H1 (cell line): ENCODE data around the gene ZXDA.

Experiments used
- CHD2 ChIP-seq: IDR thresholded peaks from 2 replicates; pipeline ENCODE4 v1.6.1; 2012; ENCODE audit warnings: low read length, improper control_type of control experiment
- EZH2 ChIP-seq: fragments of 200-600 bp; sonication (generic); IDR thresholded peaks from 2 replicates; pipeline ENCODE4 v1.7.1; 2012; ENCODE audit warnings: low read depth, mild to moderate bottlenecking, moderate library complexity, low read length, inconsistent platforms; ENCODE audit not compliant: severe bottlenecking
- GABPA ChIP-seq: IDR thresholded peaks from 2 replicates; pipeline ENCODE4 v1.6.1; 2011; ENCODE audit warnings: mild to moderate bottlenecking, low read length, moderate library complexity, borderline replicate concordance; ENCODE audit not compliant: insufficient read depth
- HDAC2 ChIP-seq, 2 experiments: fragments of 300-600 bp in 1 of 2; sonication (generic) in 1 of 2; IDR thresholded peaks; 2 replicates each; pipeline ENCODE4 v1.6.1; 2011 to 2012; ENCODE audit warnings: low read depth in 2 of 2, low read length in 2 of 2, mild to moderate bottlenecking in 2 of 2, moderate library complexity in 2 of 2, borderline replicate concordance in 1 of 2, inconsistent platforms in 1 of 2
- JUN ChIP-seq: IDR thresholded peaks from 2 replicates; pipeline ENCODE4 v1.6.1; 2011; ENCODE audit warnings: low read depth, mild to moderate bottlenecking, improper control_type of control experiment, low read length
- KDM1A ChIP-seq: fragments of 200-600, 300-600 bp; sonication (generic); IDR thresholded peaks from 2 replicates; pipeline ENCODE4 v1.7.1; 2016; ENCODE audit warnings: mild to moderate bottlenecking, low read length, borderline replicate concordance
- POLR2A ChIP-seq, 2 experiments: IDR thresholded peaks; 1 replicate in 1 of 2; 2 replicates in 1 of 2; pipeline ENCODE4 v1.6.1; 2011; ENCODE audit warnings: low read depth in 2 of 2, low read length in 2 of 2, mild to moderate bottlenecking in 2 of 2; ENCODE audit errors: control extremely low read depth in 1 of 2
- RXRA ChIP-seq: IDR thresholded peaks from 2 replicates; pipeline ENCODE4 v1.6.1; 2011; ENCODE audit warnings: low read depth, mild to moderate bottlenecking, low read length, moderate library complexity; ENCODE audit not compliant: insufficient read depth
- SP1 ChIP-seq: IDR thresholded peaks from 2 replicates; pipeline ENCODE4 v1.6.1; 2011; ENCODE audit warnings: low read depth, low read length
- TAF1 ChIP-seq: IDR thresholded peaks from 2 replicates; pipeline ENCODE4 v1.6.1; 2011; ENCODE audit warnings: mild to moderate bottlenecking, low read depth, low read length
- ZNF274 ChIP-seq: IDR thresholded peaks from 2 replicates; pipeline ENCODE4 v1.7.0; 2012; ENCODE audit warnings: low read length, borderline replicate concordance; ENCODE audit errors: extremely low read depth
- TF ChIP-seq, protein P1 (sequence below): IDR thresholded peaks from 2 replicates; pipeline ENCODE4 v1.6.1; 2012; ENCODE audit warnings: inconsistent platforms
- TF ChIP-seq, protein P2 (sequence below), 3 experiments: IDR thresholded peaks; 1 replicate in 2 of 3; 2 replicates in 1 of 3; pipeline versions ENCODE4 v1.5.1 to v1.6.1; 2011; ENCODE audit warnings: low read length in 3 of 3, mild to moderate bottlenecking in 3 of 3, inconsistent platforms in 2 of 3, low read depth in 1 of 3, moderate library complexity in 1 of 3; ENCODE audit not compliant: insufficient read depth in 1 of 3; ENCODE audit errors: control extremely low read depth in 1 of 3

DNA sequence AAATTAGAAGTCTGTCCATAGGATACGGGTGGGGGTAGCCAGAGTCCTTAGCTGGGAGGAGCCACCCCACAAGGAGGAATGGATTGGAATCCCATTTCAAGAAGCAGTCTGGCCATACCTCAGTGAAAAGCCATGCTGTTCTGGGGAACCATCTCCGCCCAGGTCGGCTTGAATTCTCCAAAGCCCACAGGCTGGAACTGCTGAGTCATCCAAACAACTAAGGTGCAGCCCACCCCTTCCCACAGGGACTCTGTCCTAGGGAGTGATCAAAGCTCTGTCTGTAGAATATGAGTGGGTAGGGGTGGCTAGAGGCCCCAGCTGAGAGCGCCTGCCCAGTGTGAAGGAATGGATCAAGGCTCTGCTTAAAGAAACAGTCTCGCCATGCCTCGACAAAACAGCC lies 38.8 kb downstream of the ZXDA start:
- no peak for TF ChIP-seq HDAC2 (IDR thresholded peaks at IDR 0.05; ENCODE audit: borderline replicate concordance in 1 of 2, low read depth in 2 of 2, low read length in 2 of 2)
- TF ChIP-seq, protein P1, sequence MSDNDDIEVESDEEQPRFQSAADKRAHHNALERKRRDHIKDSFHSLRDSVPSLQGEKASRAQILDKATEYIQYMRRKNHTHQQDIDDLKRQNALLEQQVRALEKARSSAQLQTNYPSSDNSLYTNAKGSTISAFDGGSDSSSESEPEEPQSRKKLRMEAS = no peak
- TF ChIP-seq GABPA = no peak
- TF ChIP-seq, protein P2, sequence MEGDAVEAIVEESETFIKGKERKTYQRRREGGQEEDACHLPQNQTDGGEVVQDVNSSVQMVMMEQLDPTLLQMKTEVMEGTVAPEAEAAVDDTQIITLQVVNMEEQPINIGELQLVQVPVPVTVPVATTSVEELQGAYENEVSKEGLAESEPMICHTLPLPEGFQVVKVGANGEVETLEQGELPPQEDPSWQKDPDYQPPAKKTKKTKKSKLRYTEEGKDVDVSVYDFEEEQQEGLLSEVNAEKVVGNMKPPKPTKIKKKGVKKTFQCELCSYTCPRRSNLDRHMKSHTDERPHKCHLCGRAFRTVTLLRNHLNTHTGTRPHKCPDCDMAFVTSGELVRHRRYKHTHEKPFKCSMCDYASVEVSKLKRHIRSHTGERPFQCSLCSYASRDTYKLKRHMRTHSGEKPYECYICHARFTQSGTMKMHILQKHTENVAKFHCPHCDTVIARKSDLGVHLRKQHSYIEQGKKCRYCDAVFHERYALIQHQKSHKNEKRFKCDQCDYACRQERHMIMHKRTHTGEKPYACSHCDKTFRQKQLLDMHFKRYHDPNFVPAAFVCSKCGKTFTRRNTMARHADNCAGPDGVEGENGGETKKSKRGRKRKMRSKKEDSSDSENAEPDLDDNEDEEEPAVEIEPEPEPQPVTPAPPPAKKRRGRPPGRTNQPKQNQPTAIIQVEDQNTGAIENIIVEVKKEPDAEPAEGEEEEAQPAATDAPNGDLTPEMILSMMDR (IDR thresholded peaks at IDR 0.05; ENCODE audit: control extremely low read depth in 1 of 3, insufficient read depth in 1 of 3, low read depth in 1 of 3, low read length in 3 of 3) = no peak
- TF ChIP-seq POLR2A (IDR thresholded peaks at IDR 0.05; ENCODE audit: control extremely low read depth in 1 of 2, low read depth in 2 of 2, low read length in 2 of 2) = no peak
- TF ChIP-seq ZNF274 = no peak
- no peak for TF ChIP-seq EZH2
- no peak for TF ChIP-seq RXRA
- no peak for TF ChIP-seq CHD2
- no peak for TF ChIP-seq KDM1A
- no peak for TF ChIP-seq TAF1
- no peak for TF ChIP-seq SP1
- no peak for TF ChIP-seq JUN
